Activated B cell treated with CpG ODN at 0.5 μM for 24 hours (primary cell): ENCODE data around the gene CXCR3. TPM values are rescaled to one million over a fixed set of nuclear protein-coding genes. Genes with fewer than 3 reads are reported as not detected.

Experiments used
- ATAC-seq: fragments of 200-7000 bp; cut with Tn5 transposase; one replicate; pipeline ENCODE4 v1.10.0; 2021; ENCODE audit warnings: low read depth, mild to moderate bottlenecking, moderate library complexity
- CTCF ChIA-PET: fragments of 350-600 bp; sonication (Branson Sonifier 250); formaldehyde crosslinking; loops from one replicate; lab custom pipeline; 2021; ENCODE audit warnings: antibody characterized with exemption; lab: Charles Lee
- POLR2A ChIA-PET: fragments of 350-600 bp; sonication (Branson Sonifier 250); formaldehyde crosslinking; loops from one replicate; lab custom pipeline; 2021; ENCODE audit warnings: antibody characterized with exemption; lab: Charles Lee
- DNase-seq: peaks from one replicate; pipeline ENCODE4 v3.0.0; 2022
- H3K27ac Mint-ChIP-seq: one replicate; pipeline ENCODE4 v1.8.0; 2020; ENCODE audit warnings: mixed read lengths
- H3K27me3 Mint-ChIP-seq: one replicate; pipeline ENCODE4 v1.8.0; 2021; ENCODE audit warnings: mixed read lengths
- H3K36me3 Mint-ChIP-seq: one replicate; pipeline ENCODE4 v1.8.0; 2021; ENCODE audit warnings: low read depth, mixed read lengths
- H3K4me1 Mint-ChIP-seq: one replicate; pipeline ENCODE4 v1.8.0; 2021; ENCODE audit warnings: mixed read lengths
- H3K4me3 Mint-ChIP-seq: one replicate; pipeline ENCODE4 v1.8.0; 2020; ENCODE audit warnings: mild to moderate bottlenecking, mixed read lengths
- H3K9me3 Mint-ChIP-seq: one replicate; pipeline ENCODE4 v1.8.0; 2020; ENCODE audit warnings: mixed read lengths
- CTCF ChIP-seq: fragments of 200-600 bp; IDR thresholded peaks from one replicate; pipeline ENCODE4 v1.8.0; 2022; ENCODE audit warnings: antibody characterized with exemption, mild to moderate bottlenecking
- intact Hi-C: fragments of 100-400 bp; cut with micrococcal nuclease; formaldehyde crosslinking; loops from one replicate; pipeline ENCODE4 v1.15.1; 2024
- total RNA-seq: library from RNA; stranded (reverse); gene quantifications from 2 replicates; pipeline ENCODE4 v1.2.3, GENCODE V29; 2022

Gene CXCR3
- total RNA-seq, 1 donor from 2014 or later: 5.4 TPM

- H3K27me3 Mint-ChIP-seq: no peaks in the 10 kb centered on the region
- DNase-seq: no peak
- no peaks in the 10 kb centered on the region for H3K9me3 Mint-ChIP-seq
- ChIA-PET CTCF (no interaction called here), POLR2A (interaction anchor here (1.6 to 2.3 kb wide), 2 partner anchors 15 to 18 kb away, joined by 4 to 12 read pairs; no protein-coding TSS in a partner anchor)
- no peaks in the 10 kb centered on the region for H3K36me3 Mint-ChIP-seq
- intact Hi-C loops: loop anchor here (2.0 kb wide), 1 partner anchor 18 kb away; the partner anchor contains the start of gene CXCR3
- no peak overlapping the region for H3K27ac Mint-ChIP-seq
- no peak overlapping the region for H3K4me3 Mint-ChIP-seq
- peaks cover 17% of the 10 kb centered on the region for H3K4me1 Mint-ChIP-seq
- peak; percentile 36 for ATAC-seq
- TF ChIP-seq CTCF: no peak
These were observed 18.9 kb upstream of the CXCR3 start for GRCh38 chrX:71637253-71637618.

GRCh38 chrX:71636438-71637252 lies 18.3 kb upstream of the CXCR3 start:
- ChIA-PET CTCF (no interaction called here), POLR2A (interaction anchor here (0.9 to 2.3 kb wide), 3 partner anchors 13 to 17 kb away, joined by 3 to 12 read pairs (median 4); no protein-coding TSS in a partner anchor)
- Mint-ChIP-seq H3K27ac (no peak overlapping the region), H3K27me3 (no peaks in the 10 kb centered on the region), H3K9me3 (no peaks in the 10 kb centered on the region), H3K36me3 (no peaks in the 10 kb centered on the region), H3K4me1 (peaks cover 17% of the 10 kb centered on the region), H3K4me3 (no peak overlapping the region)
- intact Hi-C loops: loop anchor here (2.0 kb wide), 1 partner anchor 18 kb away; the partner anchor contains the start of gene CXCR3
- ATAC-seq (peak; percentile 80), DNase-seq (no peak)
- TF ChIP-seq CTCF: no peak

GRCh38 chrX:71634366-71634765 lies 16.1 kb upstream of the CXCR3 start:
- POLR2A ChIA-PET: interaction anchor here (0.5 kb wide), 1 partner anchor 187 kb away, joined by 6 read pairs; no protein-coding TSS in a partner anchor
- TF ChIP-seq CTCF: no peak
- intact Hi-C loops: no loop called here
- H3K4me1 Mint-ChIP-seq: peaks cover 30% of the 10 kb centered on the region
- H3K27ac Mint-ChIP-seq: no peak overlapping the region
- H3K27me3 Mint-ChIP-seq: no peaks in the 10 kb centered on the region
- no peaks in the 10 kb centered on the region for H3K9me3 Mint-ChIP-seq
- H3K4me3 Mint-ChIP-seq: no peak overlapping the region
- CTCF ChIA-PET: no interaction called here
- DNase-seq (no peak), ATAC-seq (no peak)
- no peaks in the 10 kb centered on the region for H3K36me3 Mint-ChIP-seq

- ATAC-seq: no peak
These were observed 14.8 kb upstream of the CXCR3 start for GRCh38 chrX:71632923-71633657.

More at GRCh38 chrX:71632923-71633657, 14.8 kb upstream of the CXCR3 start:
- no peak for DNase-seq
- H3K4me1 Mint-ChIP-seq: peaks cover 38% of the 10 kb centered on the region
- H3K36me3 Mint-ChIP-seq: no peaks in the 10 kb centered on the region
- ChIA-PET POLR2A (interaction anchor here (0.5 to 1.4 kb wide), 2 partner anchors 10 to 63 kb away, joined by 3 to 4 read pairs; no protein-coding TSS in a partner anchor), CTCF (no interaction called here)
- no peak overlapping the region for H3K4me3 Mint-ChIP-seq
- no peaks in the 10 kb centered on the region for H3K27me3 Mint-ChIP-seq
- TF ChIP-seq CTCF: no peak
- no peak overlapping the region for H3K27ac Mint-ChIP-seq
- H3K9me3 Mint-ChIP-seq: no peaks in the 10 kb centered on the region
- intact Hi-C loops: no loop called here
